ENCODE data around the gene SETSIP.

- TF ChIP-seq CTCF (conservative IDR thresholded peaks at IDR 0.05) (no peak), ZFX (IDR thresholded peaks at IDR 0.05) (no peak)
Measured at GRCh38 chr1:92087542-92087941, 12.3 kb upstream of the SETSIP start.

All from C4-2B (cell line).